OCI-LY3 (cell line): ENCODE data around the gene SLC6A9.

Experiments
- CTCF ChIP-seq: fragments of 200-600, 300-600 bp; sonication (generic); IDR thresholded peaks from 2 replicates; pipeline ENCODE4 v1.5.1; 2014; ENCODE audit warnings: antibody characterized with exemption, low read length, low read depth
- EZH2phosphoT487 ChIP-seq: fragments of 200-600 bp; shearing (Covaris generic); IDR thresholded peaks from 2 replicates; pipeline ENCODE4 v1.6.1; 2018; ENCODE audit warnings: antibody characterized with exemption, mixed run types, low read depth

DNA sequence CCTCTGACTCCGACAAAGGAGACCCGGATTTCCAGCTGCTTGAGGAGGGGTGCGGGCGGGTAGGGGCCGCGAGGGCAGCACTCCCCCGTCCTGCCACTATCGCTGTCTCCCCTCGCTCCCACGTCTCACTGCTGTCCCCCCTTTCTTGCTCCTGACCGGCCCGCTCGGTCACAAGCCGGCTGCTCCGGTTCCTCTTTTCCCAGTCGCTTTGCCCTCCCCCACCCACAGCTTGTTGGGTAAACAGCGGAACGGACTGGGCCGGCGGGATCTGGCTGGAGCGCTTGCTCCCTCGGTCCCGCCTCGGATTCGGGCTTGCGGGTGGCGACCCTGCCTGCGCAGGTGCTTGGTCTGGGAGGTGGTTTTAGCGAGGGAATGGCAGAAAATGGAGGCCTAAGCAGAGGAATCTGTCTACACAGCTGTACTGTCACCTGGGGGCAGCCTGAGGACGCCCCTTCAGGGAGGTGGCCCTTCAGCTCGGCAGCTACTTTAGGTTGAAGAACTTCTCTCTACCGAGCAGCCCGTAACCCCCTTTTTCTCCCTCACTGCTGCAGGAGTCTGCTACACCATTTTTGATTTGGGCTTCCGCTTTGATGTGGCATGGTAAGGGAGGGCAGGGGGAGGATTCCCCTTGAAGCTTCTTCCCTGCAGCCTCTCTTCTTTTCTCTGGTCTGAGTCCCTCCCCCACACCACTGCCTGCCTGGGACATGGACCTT, 55.9 kb downstream of the SLC6A9 start:
- TF ChIP-seq CTCF = no peak
- TF ChIP-seq EZH2phosphoT487 = no peak
